ENCODE results near the gene BTBD7. TPM values are rescaled to one million over a fixed set of nuclear protein-coding genes. Genes with fewer than 3 reads are reported as not detected.

BTBD7 gene
- total RNA-seq, 1 donor from 2014 or later = 30.5 TPM

- no peak for DNase-seq
These were observed 4.3 kb downstream of the BTBD7 start for GRCh38 chr14:93328546-93328945.

- no peak for DNase-seq
These were observed 6.6 kb downstream of the BTBD7 start for GRCh38 chr14:93326196-93326595.

GRCh38 chr14:93323600-93324174, 9.1 kb downstream of the BTBD7 start:
- no peak for DNase-seq

GRCh38 chr14:93322929-93323599, 9.8 kb downstream of the BTBD7 start:
- no peak for DNase-seq

- no peak for DNase-seq
These were observed 12.3 kb downstream of the BTBD7 start for GRCh38 chr14:93320489-93320888.

- DNase-seq = no peak
These were observed 12.9 kb downstream of the BTBD7 start for GRCh38 chr14:93319958-93320357.

GRCh38 chr14:93319494-93319893, 13.3 kb downstream of the BTBD7 start:
- no peak for DNase-seq

GRCh38 chr14:93318927-93319326, 13.9 kb downstream of the BTBD7 start:
- no peak for DNase-seq

GRCh38 chr14:93317875-93318807, 14.7 kb downstream of the BTBD7 start:
- no peak for DNase-seq

GRCh38 chr14:93317210-93317874, 15.5 kb downstream of the BTBD7 start:
- DNase-seq = no peak

- DNase-seq = no peak
These were observed 16.1 kb downstream of the BTBD7 start for GRCh38 chr14:93316716-93317115.

GRCh38 chr14:93315575-93315974, 17.3 kb downstream of the BTBD7 start:
- no peak for DNase-seq

- no peak for DNase-seq
These were observed 21.8 kb downstream of the BTBD7 start for GRCh38 chr14:93311082-93311481.

- DNase-seq = no peak
These were observed 23.3 kb downstream of the BTBD7 start for GRCh38 chr14:93309427-93309966.

- DNase-seq = no peak
These were observed 24.0 kb downstream of the BTBD7 start for GRCh38 chr14:93308686-93309345.

- no peak for DNase-seq
These were observed 26.0 kb downstream of the BTBD7 start for GRCh38 chr14:93306812-93307211.

GRCh38 chr14:93305725-93306418, 27.0 kb downstream of the BTBD7 start:
- no peak for DNase-seq

GRCh38 chr14:93304771-93305170, 28.1 kb downstream of the BTBD7 start:
- DNase-seq = no peak

- DNase-seq = no peak
These were observed 29.2 kb downstream of the BTBD7 start for GRCh38 chr14:93303659-93304058.

- no peak for DNase-seq
These were observed 29.9 kb downstream of the BTBD7 start for GRCh38 chr14:93302688-93303581.

All from skin of body (tissue), 2 donors.